ENCODE results near the gene PTGS1. TPM values are rescaled to one million over a fixed set of nuclear protein-coding genes. Genes with fewer than 3 reads are reported as not detected.

Gene PTGS1
- total and polyA plus RNA-seq, 4 donors = 0.84 to 5.3 (median 1.1) TPM

DNA sequence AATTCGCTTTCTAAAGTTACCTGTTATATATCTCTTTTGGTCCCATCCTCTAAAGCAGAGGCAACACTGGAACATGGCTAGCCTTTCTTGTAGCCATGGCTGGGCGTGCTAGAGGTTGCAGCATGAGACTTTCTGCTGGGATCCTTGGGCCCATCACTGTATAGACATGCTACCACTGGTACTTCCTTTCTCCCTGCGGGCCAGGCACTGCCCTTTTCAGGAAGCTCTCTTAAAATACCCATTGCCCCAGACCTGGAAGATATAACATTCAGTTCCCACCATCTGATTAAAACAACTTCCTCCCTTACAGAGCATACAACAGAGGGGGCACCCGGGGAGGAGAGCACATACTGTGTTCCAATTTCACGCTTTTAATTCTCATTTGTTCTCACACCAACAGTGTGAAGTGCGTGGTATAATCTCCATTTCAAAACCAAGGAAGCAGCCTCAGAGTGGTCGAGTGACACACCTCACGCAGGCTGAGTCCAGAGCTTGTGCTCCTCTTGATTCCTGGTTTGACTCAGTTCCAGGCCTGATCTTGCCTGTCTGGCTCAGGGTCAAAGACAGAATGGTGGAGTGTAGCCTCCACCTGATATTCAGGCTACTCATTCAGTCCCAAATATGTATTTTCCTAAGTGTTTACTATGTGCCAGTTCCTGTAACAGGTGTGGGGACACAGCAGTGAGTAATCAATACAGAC, 22.6 kb downstream of the PTGS1 start:
- Histone ChIP-seq H3K27me3 (ENCODE audit: control insufficient read depth in 4 of 4, insufficient read depth in 4 of 4, low read length in 3 of 4) (no peaks in the 10 kb centered on the region), H3K36me3 (ENCODE audit: control insufficient read depth in 4 of 4, insufficient read depth in 3 of 4, low read depth in 1 of 4, low read length in 3 of 4) (no peaks in the 10 kb centered on the region), H3K27ac (ENCODE audit: low read depth in 1 of 2, low read length in 2 of 2) (no peak overlapping the region), H3K9ac (ENCODE audit: low read depth in 1 of 2, low read length in 2 of 2) (no peak overlapping the region), H3K4me3 (ENCODE audit: low read depth in 1 of 3, low read length in 3 of 3) (no peak overlapping the region), H3K4me1 (ENCODE audit: control insufficient read depth in 4 of 4, insufficient read depth in 4 of 4, low read length in 3 of 4) (no peaks in the 10 kb centered on the region), H3K9me3 (ENCODE audit: control insufficient read depth in 4 of 4, low read length in 3 of 4) (no peaks in the 10 kb centered on the region)
- peak; percentile 23 for DNase-seq (ENCODE audit: low spot score)
- TF ChIP-seq RXRA (IDR thresholded peaks at IDR 0.05) (no peak), JUND (IDR thresholded peaks at IDR 0.05) (no peak), YY1 (IDR thresholded peaks at IDR 0.05) (no peak), NR2F2 (IDR thresholded peaks at IDR 0.05) (no peak), RAD21 (IDR thresholded peaks at IDR 0.05) (no peak), FOXA1 (IDR thresholded peaks at IDR 0.05) (no peak), EGR1 (IDR thresholded peaks at IDR 0.05; ENCODE audit: low read depth in 2 of 2) (no peak)
- TF ChIP-seq, protein P1, sequence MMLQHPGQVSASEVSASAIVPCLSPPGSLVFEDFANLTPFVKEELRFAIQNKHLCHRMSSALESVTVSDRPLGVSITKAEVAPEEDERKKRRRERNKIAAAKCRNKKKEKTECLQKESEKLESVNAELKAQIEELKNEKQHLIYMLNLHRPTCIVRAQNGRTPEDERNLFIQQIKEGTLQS (IDR thresholded peaks at IDR 0.05) = no peak
- 77% methylated on average over 8 of the region's 8 CpGs for WGBS

DNA sequence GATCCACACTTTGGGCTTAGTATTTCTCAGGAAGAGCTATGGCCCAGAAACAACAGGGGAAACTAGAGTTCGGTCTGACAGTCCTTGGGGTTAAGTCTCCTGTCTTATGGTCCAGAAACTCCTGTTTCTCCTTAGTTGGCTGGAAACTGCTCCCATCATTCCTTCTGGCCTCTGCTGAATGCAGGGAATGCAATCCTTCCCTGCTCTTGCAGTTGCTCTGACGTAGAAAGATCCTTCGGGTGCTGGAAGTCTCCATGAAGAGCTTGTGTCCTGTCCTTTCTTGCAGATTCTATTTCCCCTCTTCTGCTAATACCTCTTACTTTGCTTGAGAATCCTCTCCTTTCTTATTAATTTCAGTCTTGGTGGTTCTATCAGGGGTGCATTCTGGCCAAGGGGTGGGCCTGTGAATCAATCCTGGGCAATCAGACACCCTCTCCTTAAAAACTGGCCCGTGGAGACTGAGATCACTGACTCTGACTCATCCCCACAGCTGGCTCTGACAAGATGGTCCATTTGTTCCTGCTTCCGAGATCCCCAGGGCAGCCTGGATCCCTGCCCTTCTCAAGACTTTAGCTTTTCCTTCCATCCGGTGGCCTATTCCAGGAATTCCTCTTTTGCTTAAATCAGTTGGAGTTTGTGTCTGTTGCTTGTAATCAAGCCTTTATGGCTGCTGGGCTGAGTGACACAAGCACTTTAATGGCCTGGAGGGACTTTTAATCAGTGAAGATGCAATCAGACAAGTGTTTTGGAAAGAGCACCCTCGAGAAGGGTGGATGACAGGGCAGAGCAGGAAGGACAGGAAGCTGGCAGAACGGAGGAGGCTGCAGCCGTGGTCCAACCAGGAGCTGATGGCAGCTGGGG, 23.7 kb downstream of the PTGS1 start:
- H3K9me3 ChIP-seq (ENCODE audit: control insufficient read depth in 4 of 4, low read length in 3 of 4) = no peaks in the 10 kb centered on the region
- DNase-seq (ENCODE audit: low spot score) = peak; percentile 28
- H3K9ac ChIP-seq (ENCODE audit: low read depth in 1 of 2, low read length in 2 of 2) = no peak overlapping the region
- 68% methylated on average over 9 of the region's 9 CpGs for WGBS
- TF ChIP-seq, protein P2, sequence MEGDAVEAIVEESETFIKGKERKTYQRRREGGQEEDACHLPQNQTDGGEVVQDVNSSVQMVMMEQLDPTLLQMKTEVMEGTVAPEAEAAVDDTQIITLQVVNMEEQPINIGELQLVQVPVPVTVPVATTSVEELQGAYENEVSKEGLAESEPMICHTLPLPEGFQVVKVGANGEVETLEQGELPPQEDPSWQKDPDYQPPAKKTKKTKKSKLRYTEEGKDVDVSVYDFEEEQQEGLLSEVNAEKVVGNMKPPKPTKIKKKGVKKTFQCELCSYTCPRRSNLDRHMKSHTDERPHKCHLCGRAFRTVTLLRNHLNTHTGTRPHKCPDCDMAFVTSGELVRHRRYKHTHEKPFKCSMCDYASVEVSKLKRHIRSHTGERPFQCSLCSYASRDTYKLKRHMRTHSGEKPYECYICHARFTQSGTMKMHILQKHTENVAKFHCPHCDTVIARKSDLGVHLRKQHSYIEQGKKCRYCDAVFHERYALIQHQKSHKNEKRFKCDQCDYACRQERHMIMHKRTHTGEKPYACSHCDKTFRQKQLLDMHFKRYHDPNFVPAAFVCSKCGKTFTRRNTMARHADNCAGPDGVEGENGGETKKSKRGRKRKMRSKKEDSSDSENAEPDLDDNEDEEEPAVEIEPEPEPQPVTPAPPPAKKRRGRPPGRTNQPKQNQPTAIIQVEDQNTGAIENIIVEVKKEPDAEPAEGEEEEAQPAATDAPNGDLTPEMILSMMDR (IDR thresholded peaks at IDR 0.05; ENCODE audit: low read depth, low read length, missing input control) = no peak
- TF ChIP-seq EGR1 (IDR thresholded peaks at IDR 0.05; ENCODE audit: low read depth in 2 of 2) (no peak), SP1 (IDR thresholded peaks at IDR 0.05) (no peak)
- no peaks in the 10 kb centered on the region for H3K36me3 ChIP-seq (ENCODE audit: control insufficient read depth in 4 of 4, insufficient read depth in 3 of 4, low read depth in 1 of 4, low read length in 3 of 4)
- H3K4me3 ChIP-seq (ENCODE audit: low read depth in 1 of 3, low read length in 3 of 3) = no peak overlapping the region
- H3K27me3 ChIP-seq (ENCODE audit: control insufficient read depth in 4 of 4, insufficient read depth in 4 of 4, low read length in 3 of 4) = no peaks in the 10 kb centered on the region
- H3K27ac ChIP-seq (ENCODE audit: low read depth in 1 of 2, low read length in 2 of 2) = no peak overlapping the region
- H3K4me1 ChIP-seq (ENCODE audit: control insufficient read depth in 4 of 4, insufficient read depth in 4 of 4, low read length in 3 of 4) = no peaks in the 10 kb centered on the region

DNA sequence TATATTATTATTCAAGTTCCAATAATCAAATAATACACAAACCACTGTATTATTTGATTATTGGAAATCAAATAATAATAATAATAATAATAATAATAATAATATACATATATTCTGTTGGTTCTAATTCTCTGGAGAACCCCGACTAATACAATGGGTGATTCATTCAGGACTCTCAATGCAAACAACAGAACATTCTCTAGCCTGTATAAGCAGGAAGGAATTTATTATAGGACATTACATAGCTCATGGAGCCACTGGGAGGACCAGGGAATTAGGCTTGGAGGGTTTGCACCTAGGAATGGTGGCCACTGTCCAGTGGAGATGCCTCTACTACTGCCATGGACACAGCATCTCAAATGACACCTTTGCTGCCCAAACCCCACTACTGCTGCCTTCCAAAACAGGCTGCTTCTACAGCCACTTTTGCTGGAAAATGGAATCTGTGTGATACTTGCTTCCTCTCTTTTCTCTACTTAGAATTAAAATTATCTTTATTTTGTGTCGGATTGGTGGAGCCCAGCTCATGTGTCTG, 25.9 kb downstream of the PTGS1 start:
- TF ChIP-seq RAD21 (IDR thresholded peaks at IDR 0.05) (no peak), FOXA2 (IDR thresholded peaks at IDR 0.05) (no peak), NR2F2 (IDR thresholded peaks at IDR 0.05) (no peak)
- TF ChIP-seq, protein P2 (IDR thresholded peaks at IDR 0.05; ENCODE audit: low read depth, low read length, missing input control) = no peak
- TF ChIP-seq, protein P1 (IDR thresholded peaks at IDR 0.05) = no peak
- Histone ChIP-seq H3K27me3 (ENCODE audit: control insufficient read depth in 4 of 4, insufficient read depth in 4 of 4, low read length in 3 of 4) (no peaks in the 10 kb centered on the region), H3K9me3 (ENCODE audit: control insufficient read depth in 4 of 4, low read length in 3 of 4) (no peaks in the 10 kb centered on the region), H3K9ac (ENCODE audit: low read depth in 1 of 2, low read length in 2 of 2) (no peak overlapping the region), H3K4me3 (ENCODE audit: low read depth in 1 of 3, low read length in 3 of 3) (no peak overlapping the region), H3K4me1 (ENCODE audit: control insufficient read depth in 4 of 4, insufficient read depth in 4 of 4, low read length in 3 of 4) (no peaks in the 10 kb centered on the region), H3K27ac (ENCODE audit: low read depth in 1 of 2, low read length in 2 of 2) (no peak overlapping the region), H3K36me3 (ENCODE audit: control insufficient read depth in 4 of 4, insufficient read depth in 3 of 4, low read depth in 1 of 4, low read length in 3 of 4) (no peaks in the 10 kb centered on the region)
- WGBS = 83% methylated on average over 2 of the region's 2 CpGs
- peak; percentile 9 for DNase-seq (ENCODE audit: low spot score)
